Urinary bladder (tissue), 4 donors: ENCODE results near the gene CRADD. TPM values are rescaled to one million over a fixed set of nuclear protein-coding genes. Genes with fewer than 3 reads are reported as not detected.

Experiments
- DNase-seq: peaks from one replicate; pipeline ENCODE4 v3.0.0-alpha.2; 2015; ENCODE audit errors: extremely low spot score
- H3K27ac ChIP-seq: one replicate; pipeline ENCODE4 v1.5.1; 2013; ENCODE audit warnings: low read depth, mild to moderate bottlenecking, moderate library complexity
- H3K36me3 ChIP-seq: one replicate; pipeline ENCODE4 v1.6.1; 2013; ENCODE audit warnings: mild to moderate bottlenecking, moderate library complexity; ENCODE audit not compliant: insufficient read depth
- H3K4me1 ChIP-seq: one replicate; pipeline ENCODE4 v1.6.1; 2013; ENCODE audit warnings: mild to moderate bottlenecking, moderate library complexity; ENCODE audit not compliant: insufficient read depth
- H3K4me3 ChIP-seq: one replicate; pipeline ENCODE4 v1.5.1; 2013; ENCODE audit warnings: low read depth, low read length
- WGBS: extraction: QIAGEN DNeasy Blood & Tissue Kit; methylation state at CpG from one replicate; pipeline ENCODE4 v1.1.7; 2013; 5-methylcytosine and 5-hydroxymethylcytosine counted together
- polyA plus RNA-seq: library from polyadenylated mRNA; stranded (reverse); fragments of 200-250 nt; gene quantifications from one replicate; pipeline ENCODE4 v1.2.3, GENCODE V29; 2013
- total RNA-seq: library from RNA; depleted of rRNA; stranded (reverse); fragments of >200 nt; gene quantifications from one replicate; pipeline ENCODE4 v1.2.3, GENCODE V29; 2014
- donor health status: healthy with polysubstance abuse.
- donor health status: healthy.

The CRADD gene
- total and polyA plus RNA-seq, 2 donors: 22.7 to 29.6 TPM

GRCh38 chr12:93824514-93825500 lies 147.6 kb downstream of the CRADD start:
- WGBS: 71% methylated on average over 11 of the region's 11 CpGs
- Histone ChIP-seq H3K4me3 (no peak overlapping the region), H3K36me3 (no peaks in the 10 kb centered on the region), H3K4me1 (no peaks in the 10 kb centered on the region), H3K27ac (no peak overlapping the region)
- no peak for DNase-seq

- no peak for DNase-seq
- H3K4me1 ChIP-seq: no peaks in the 10 kb centered on the region
- 63% methylated on average over 3 of the region's 3 CpGs for WGBS
- no peak overlapping the region for H3K4me3 ChIP-seq
- no peak overlapping the region for H3K27ac ChIP-seq
- H3K36me3 ChIP-seq: no peaks in the 10 kb centered on the region
Observed at GRCh38 chr12:93825501-93825888, 148.3 kb downstream of the CRADD start.

- Histone ChIP-seq H3K4me3 (no peak overlapping the region), H3K4me1 (no peaks in the 10 kb centered on the region)
- DNase-seq: peak; percentile 82
Observed at GRCh38 chr12:93825931-93826555, 148.9 kb downstream of the CRADD start.

GRCh38 chr12:93827179-93827578 lies 150.0 kb downstream of the CRADD start:
- no peak overlapping the region for H3K27ac ChIP-seq
- no peaks in the 10 kb centered on the region for H3K4me1 ChIP-seq
- 55% methylated on average over 6 of the region's 6 CpGs for WGBS

More at GRCh38 chr12:93825931-93826555, 148.9 kb downstream of the CRADD start:
- Histone ChIP-seq H3K27ac (no peak overlapping the region), H3K36me3 (no peaks in the 10 kb centered on the region)
- WGBS: 22% methylated on average over 6 of the region's 6 CpGs

GRCh38 chr12:93827669-93828068 lies 150.5 kb downstream of the CRADD start:
- Histone ChIP-seq H3K4me1 (no peaks in the 10 kb centered on the region), H3K4me3 (no peak overlapping the region), H3K36me3 (no peaks in the 10 kb centered on the region), H3K27ac (no peak overlapping the region)
- WGBS: 96% methylated on average over 2 of the region's 2 CpGs
- DNase-seq: no peak

More at GRCh38 chr12:93827179-93827578, 150.0 kb downstream of the CRADD start:
- no peak for DNase-seq
- H3K4me3 ChIP-seq: no peak overlapping the region
- H3K36me3 ChIP-seq: no peaks in the 10 kb centered on the region

- 72% methylated on average over 2 of the region's 2 CpGs for WGBS
- Histone ChIP-seq H3K27ac (no peak overlapping the region), H3K4me1 (no peaks in the 10 kb centered on the region), H3K4me3 (no peak overlapping the region), H3K36me3 (no peaks in the 10 kb centered on the region)
- DNase-seq: no peak
Observed at GRCh38 chr12:93829016-93829415, 151.8 kb downstream of the CRADD start.

- WGBS: 84% methylated on average over 5 of the region's 5 CpGs
Observed at GRCh38 chr12:93831374-93831773, 154.2 kb downstream of the CRADD start.

GRCh38 chr12:93832131-93832530 lies 155.0 kb downstream of the CRADD start:
- Histone ChIP-seq H3K36me3 (no peaks in the 10 kb centered on the region), H3K27ac (no peak overlapping the region), H3K4me3 (no peak overlapping the region), H3K4me1 (no peaks in the 10 kb centered on the region)
- 59% methylated on average over 2 of the region's 2 CpGs for WGBS
- DNase-seq: no peak

More at GRCh38 chr12:93831374-93831773, 154.2 kb downstream of the CRADD start:
- no peaks in the 10 kb centered on the region for H3K36me3 ChIP-seq
- no peak for DNase-seq
- H3K4me1 ChIP-seq: no peaks in the 10 kb centered on the region
- H3K4me3 ChIP-seq: no peak overlapping the region
- no peak overlapping the region for H3K27ac ChIP-seq

- no peaks in the 10 kb centered on the region for H3K36me3 ChIP-seq
- DNase-seq: no peak
- 90% methylated on average over 6 of the region's 6 CpGs for WGBS
- no peak overlapping the region for H3K4me3 ChIP-seq
- no peaks in the 10 kb centered on the region for H3K4me1 ChIP-seq
- no peak overlapping the region for H3K27ac ChIP-seq
Observed at GRCh38 chr12:93833946-93834345, 156.8 kb downstream of the CRADD start.

GRCh38 chr12:93836620-93837260 lies 159.6 kb downstream of the CRADD start:
- Histone ChIP-seq H3K27ac (no peak overlapping the region), H3K4me3 (no peak overlapping the region), H3K36me3 (no peaks in the 10 kb centered on the region), H3K4me1 (no peaks in the 10 kb centered on the region)
- WGBS: 91% methylated on average over 7 of the region's 7 CpGs
- DNase-seq: no peak

GRCh38 chr12:93838193-93838592 lies 161.0 kb downstream of the CRADD start:
- no peak for DNase-seq
- no peak overlapping the region for H3K27ac ChIP-seq
- H3K4me1 ChIP-seq: no peaks in the 10 kb centered on the region
- WGBS: 86% methylated on average over 3 of the region's 3 CpGs
- H3K4me3 ChIP-seq: no peak overlapping the region
- no peaks in the 10 kb centered on the region for H3K36me3 ChIP-seq

GRCh38 chr12:93839064-93839463 lies 161.9 kb downstream of the CRADD start:
- Histone ChIP-seq H3K36me3 (no peaks in the 10 kb centered on the region), H3K4me1 (no peaks in the 10 kb centered on the region), H3K27ac (no peak overlapping the region), H3K4me3 (no peak overlapping the region)
- WGBS: 85% methylated on average over 4 of the region's 4 CpGs
- no peak for DNase-seq

GRCh38 chr12:93841671-93842070 lies 164.5 kb downstream of the CRADD start:
- H3K36me3 ChIP-seq: no peaks in the 10 kb centered on the region
- WGBS: 96% methylated on average over 8 of the region's 8 CpGs

More at GRCh38 chr12:93841671-93842070, 164.5 kb downstream of the CRADD start:
- no peak for DNase-seq
- Histone ChIP-seq H3K4me3 (no peak overlapping the region), H3K4me1 (no peaks in the 10 kb centered on the region), H3K27ac (no peak overlapping the region)
